GM12873 (cell line): ENCODE measurements around the gene CLTCL1.

Experiments used
- CTCF ChIP-seq: IDR thresholded peaks from 2 replicates; pipeline ENCODE4 v1.5.1; 2012; ENCODE audit warnings: low read depth, mild to moderate bottlenecking, moderate library complexity, low read length, control low read depth; ENCODE audit not compliant: insufficient read depth; ENCODE audit errors: missing control alignments

The CLTCL1 gene

GRCh38 chr22:19234126-19234896, 57.2 kb downstream of the CLTCL1 start:
- TF ChIP-seq CTCF: no peak

- TF ChIP-seq CTCF: no peak
Measured at GRCh38 chr22:19233189-19233661, 58.3 kb downstream of the CLTCL1 start.

- TF ChIP-seq CTCF: no peak
Measured at GRCh38 chr22:19232623-19233022, 58.9 kb downstream of the CLTCL1 start.

- no peak for TF ChIP-seq CTCF
Measured at GRCh38 chr22:19231986-19232385, 59.5 kb downstream of the CLTCL1 start.

GRCh38 chr22:19229600-19229999, 61.9 kb downstream of the CLTCL1 start:
- no peak for TF ChIP-seq CTCF

- no peak for TF ChIP-seq CTCF
Measured at GRCh38 chr22:19228179-19228578, 63.3 kb downstream of the CLTCL1 start.

- no peak for TF ChIP-seq CTCF
Measured at GRCh38 chr22:19226428-19226827, 65.1 kb downstream of the CLTCL1 start.
